ENCODE measurements around the gene NCAPD3. TPM values are rescaled to one million over a fixed set of nuclear protein-coding genes. Genes with fewer than 3 reads are reported as not detected.
A peak's percentile ranks its signal among the peaks of the same experiment; 100 is the strongest.

The NCAPD3 gene
- total RNA-seq, 1 donor = 9.4 TPM

GRCh38 chr11:134271978-134272377 is 48.2 kb upstream of the NCAPD3 start:
- no peaks in the 10 kb centered on the region for H4K20me1 ChIP-seq (ENCODE audit: insufficient read depth, low read length)
- peaks cover 50% of the 10 kb centered on the region for H3K27me3 ChIP-seq (ENCODE audit: insufficient read depth, low read length)
- H3K36me3 ChIP-seq (ENCODE audit: insufficient read depth, low read length) = no peaks in the 10 kb centered on the region
- H3K79me2 ChIP-seq (ENCODE audit: insufficient read depth, low read length) = no peaks in the 10 kb centered on the region
- no peak overlapping the region for H3K4me2 ChIP-seq (ENCODE audit: insufficient read depth, low read length)
- DNase-seq (ENCODE audit: insufficient read length, low spot score, missing footprints) = no peak
- H3K27ac ChIP-seq (ENCODE audit: low read depth, low read length) = no peak overlapping the region
- no peak for TF ChIP-seq CTCF (IDR thresholded peaks at IDR 0.05; ENCODE audit: extremely low read depth, low read depth, low read length)
- H3K4me3 ChIP-seq (ENCODE audit: insufficient read depth, low read length) = no peak overlapping the region
- peaks cover 3% of the 10 kb centered on the region for H3K4me1 ChIP-seq (ENCODE audit: insufficient read depth, low read length)
- H2AFZ ChIP-seq (ENCODE audit: low read length) = no peak overlapping the region
- no peaks in the 10 kb centered on the region for H3K9me3 ChIP-seq (ENCODE audit: low read depth, low read length)

DNA sequence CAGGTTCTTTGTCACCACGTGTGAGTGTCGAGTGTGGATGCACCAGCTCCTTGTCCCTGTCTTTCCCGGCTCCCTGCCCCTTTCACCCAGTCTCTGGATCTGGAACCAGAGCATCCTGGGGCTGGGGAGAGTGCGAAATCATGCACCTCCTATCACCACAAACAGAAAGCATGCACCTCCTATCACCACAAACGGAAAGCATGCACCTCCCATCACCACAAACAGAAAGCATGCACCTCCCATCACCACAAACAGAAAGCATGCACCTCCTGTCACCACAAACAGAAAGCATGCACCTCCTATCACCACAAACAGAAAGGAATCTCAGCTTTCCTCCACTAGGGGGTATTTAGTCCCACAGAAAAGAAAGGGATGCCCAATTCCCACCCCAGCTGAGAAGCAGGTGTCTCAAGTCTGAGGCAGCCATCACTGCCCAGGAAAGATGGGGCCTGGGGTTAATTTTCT is 46.5 kb upstream of the NCAPD3 start:
- no peak overlapping the region for H3K4me2 ChIP-seq (ENCODE audit: insufficient read depth, low read length)
- peaks cover 11% of the 10 kb centered on the region for H3K4me1 ChIP-seq (ENCODE audit: insufficient read depth, low read length)
- no peak for DNase-seq (ENCODE audit: insufficient read length, low spot score, missing footprints)
- H4K20me1 ChIP-seq (ENCODE audit: insufficient read depth, low read length) = no peaks in the 10 kb centered on the region
- H3K9me3 ChIP-seq (ENCODE audit: low read depth, low read length) = no peaks in the 10 kb centered on the region
- H3K27ac ChIP-seq (ENCODE audit: low read depth, low read length) = no peak overlapping the region
- peak; percentile 14 for TF ChIP-seq CTCF (IDR thresholded peaks at IDR 0.05; ENCODE audit: extremely low read depth, low read depth, low read length)
- H3K4me3 ChIP-seq (ENCODE audit: insufficient read depth, low read length) = no peak overlapping the region
- peaks cover 33% of the 10 kb centered on the region for H3K27me3 ChIP-seq (ENCODE audit: insufficient read depth, low read length)
- H3K79me2 ChIP-seq (ENCODE audit: insufficient read depth, low read length) = no peaks in the 10 kb centered on the region
- H2AFZ ChIP-seq (ENCODE audit: low read length) = no peak overlapping the region
- no peaks in the 10 kb centered on the region for H3K36me3 ChIP-seq (ENCODE audit: insufficient read depth, low read length)

DNA sequence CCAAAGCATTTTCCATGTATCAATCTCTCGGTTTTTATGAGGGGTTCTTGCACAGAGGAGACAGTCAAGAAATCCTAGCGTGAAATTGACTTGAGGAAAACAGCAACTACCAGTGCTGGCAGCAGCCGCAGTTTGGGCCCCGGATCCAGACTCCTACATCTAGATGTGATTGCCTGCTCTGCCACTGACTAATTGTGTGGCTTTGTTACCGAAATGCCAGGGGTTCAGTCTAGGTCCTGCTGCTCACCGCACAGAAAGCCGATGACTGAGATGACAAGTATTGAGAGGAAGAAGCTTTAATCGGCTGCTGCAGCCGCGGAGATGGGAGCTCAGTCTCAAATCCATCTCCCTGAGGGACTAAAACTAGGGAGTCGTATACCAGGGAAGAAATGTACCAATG is 44.2 kb upstream of the NCAPD3 start:
- no peak for TF ChIP-seq CTCF (IDR thresholded peaks at IDR 0.05; ENCODE audit: extremely low read depth, low read depth, low read length)
- no peak for DNase-seq (ENCODE audit: insufficient read length, low spot score, missing footprints)
- Histone ChIP-seq H4K20me1 (ENCODE audit: insufficient read depth, low read length) (no peaks in the 10 kb centered on the region), H3K9me3 (ENCODE audit: low read depth, low read length) (no peaks in the 10 kb centered on the region), H3K27ac (ENCODE audit: low read depth, low read length) (no peak overlapping the region), H3K4me3 (ENCODE audit: insufficient read depth, low read length) (no peak overlapping the region), H2AFZ (ENCODE audit: low read length) (no peak overlapping the region), H3K27me3 (ENCODE audit: insufficient read depth, low read length) (peaks cover 10% of the 10 kb centered on the region), H3K4me2 (ENCODE audit: insufficient read depth, low read length) (no peak overlapping the region), H3K4me1 (ENCODE audit: insufficient read depth, low read length) (peaks cover 11% of the 10 kb centered on the region), H3K79me2 (ENCODE audit: insufficient read depth, low read length) (no peaks in the 10 kb centered on the region), H3K36me3 (ENCODE audit: insufficient read depth, low read length) (no peaks in the 10 kb centered on the region)

DNA sequence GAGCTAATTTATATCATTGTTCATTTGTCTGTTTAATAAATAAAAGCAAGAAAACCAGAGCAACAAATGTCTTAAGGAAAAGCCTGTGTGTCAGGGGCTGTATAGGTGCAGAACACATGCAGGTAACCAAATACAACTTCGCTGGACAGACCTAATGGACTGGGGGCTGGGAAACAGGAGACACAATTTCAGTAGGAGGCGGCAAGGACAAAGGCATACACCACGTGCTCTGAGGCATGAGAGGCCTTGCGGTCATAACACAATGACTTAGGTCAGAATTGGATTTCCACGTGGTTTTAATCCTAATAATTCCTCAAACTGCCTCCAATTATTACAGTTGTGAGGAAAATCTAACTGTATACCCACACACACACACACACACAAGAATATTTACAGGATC is 43.7 kb upstream of the NCAPD3 start:
- TF ChIP-seq CTCF (IDR thresholded peaks at IDR 0.05; ENCODE audit: extremely low read depth, low read depth, low read length) = no peak
- Histone ChIP-seq H3K4me1 (ENCODE audit: insufficient read depth, low read length) (peaks cover 11% of the 10 kb centered on the region), H3K4me2 (ENCODE audit: insufficient read depth, low read length) (no peak overlapping the region), H4K20me1 (ENCODE audit: insufficient read depth, low read length) (no peaks in the 10 kb centered on the region), H3K9me3 (ENCODE audit: low read depth, low read length) (no peaks in the 10 kb centered on the region), H3K4me3 (ENCODE audit: insufficient read depth, low read length) (no peak overlapping the region), H3K79me2 (ENCODE audit: insufficient read depth, low read length) (no peaks in the 10 kb centered on the region), H3K36me3 (ENCODE audit: insufficient read depth, low read length) (peaks cover 5% of the 10 kb centered on the region), H2AFZ (ENCODE audit: low read length) (no peak overlapping the region), H3K27ac (ENCODE audit: low read depth, low read length) (no peak overlapping the region), H3K27me3 (ENCODE audit: insufficient read depth, low read length) (peaks cover 6% of the 10 kb centered on the region)
- DNase-seq (ENCODE audit: insufficient read length, low spot score, missing footprints) = no peak
